Epithelial cell of proximal tubule (primary cell): ENCODE results near the gene ITPA. TPM values are rescaled to one million over a fixed set of nuclear protein-coding genes. Genes with fewer than 3 reads are reported as not detected.

Experiments used
- DNase-seq: peaks from one replicate; pipeline ENCODE4 v3.0.0-alpha.2; 2011; ENCODE audit warnings: low read depth
- H3K4me3 ChIP-seq: 2 replicates; pipeline ENCODE4 v1.5.1; 2011; ENCODE audit warnings: low read depth, mild to moderate bottlenecking, low read length
- CTCF ChIP-seq: conservative IDR thresholded peaks from 2 replicates; pipeline ENCODE4 v1.5.1; 2012; ENCODE audit warnings: low read depth, mild to moderate bottlenecking, low read length
- total RNA-seq: library from RNA; depleted of rRNA; stranded (reverse); fragments of >200 nt; gene quantifications from 2 replicates; pipeline ENCODE4 v1.2.3, GENCODE V29; 2015

The ITPA gene
- total RNA-seq, 1 donor from 2014 or later, result 106 TPM

GRCh38 chr20:3168829-3169590, 40.3 kb upstream of the ITPA start:
- no peak for DNase-seq
- H3K4me3 ChIP-seq, result no peak overlapping the region
- no peak for TF ChIP-seq CTCF

GRCh38 chr20:3171391-3172125, 37.7 kb upstream of the ITPA start:
- DNase-seq, result no peak
- no peak overlapping the region for H3K4me3 ChIP-seq
- no peak for TF ChIP-seq CTCF

- no peak for TF ChIP-seq CTCF
- H3K4me3 ChIP-seq, result peak overlapping the region; percentile 99
- no peak for DNase-seq
Measured at GRCh38 chr20:3172126-3172932, 37.0 kb upstream of the ITPA start.

GRCh38 chr20:3172933-3173609, 36.2 kb upstream of the ITPA start, which contains the start of gene LZTS3:
LZTS3 (minus strand) TSS chr20:3173549; CDS start chr20:3167163, 6,386 bp downstream.
- no peak for DNase-seq
- peak; percentile 10 for TF ChIP-seq CTCF
- H3K4me3 ChIP-seq, result peak within 1 kb of the TSS; percentile 99

DNA sequence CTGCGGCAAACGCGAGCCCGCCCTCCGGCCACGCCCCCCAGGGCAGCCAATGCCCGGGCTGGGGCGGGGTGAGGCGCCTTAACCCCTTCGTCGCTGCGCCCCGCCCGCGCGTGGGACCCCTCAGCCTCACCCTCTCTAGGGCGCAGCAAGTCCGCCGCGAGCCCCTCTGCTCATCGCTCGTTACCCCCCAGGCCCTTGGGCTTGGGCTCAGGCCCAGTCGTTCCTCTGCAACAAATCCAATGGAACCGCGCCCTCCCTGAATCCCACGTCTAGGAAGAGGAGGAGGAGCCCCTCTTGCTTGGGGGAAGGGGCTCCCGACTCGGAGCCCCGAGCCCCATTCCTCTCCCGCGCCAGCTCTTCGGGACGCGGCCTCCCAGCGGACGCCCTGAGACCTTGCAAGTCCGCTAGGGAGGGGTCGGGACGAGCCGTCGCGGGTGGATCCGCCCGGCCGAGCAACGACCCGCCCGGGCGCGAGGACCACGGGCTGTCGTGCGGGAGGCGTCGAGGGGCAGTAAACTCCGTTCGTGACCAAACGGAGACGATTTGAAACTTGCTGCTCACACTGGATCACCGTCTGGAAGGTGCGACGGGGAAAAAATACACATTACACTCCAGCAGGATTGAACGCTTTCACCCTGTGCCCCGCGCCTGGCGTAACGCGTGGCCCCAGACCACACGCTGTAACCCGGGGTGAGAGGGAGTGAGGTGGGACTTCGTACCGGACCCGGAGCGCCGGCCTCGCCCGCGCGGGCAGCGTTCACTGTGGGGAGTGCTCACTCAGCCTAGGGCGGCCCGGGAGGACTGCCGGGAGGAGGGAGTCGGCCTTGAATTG, 35.5 kb upstream of the ITPA start:
- H3K4me3 ChIP-seq, result peak overlapping the region; percentile 99
- no peak for DNase-seq
- peak; percentile 25 for TF ChIP-seq CTCF
